ENCODE data around the gene PDZD2. TPM values are rescaled to one million over a fixed set of nuclear protein-coding genes. Genes with fewer than 3 reads are reported as not detected.

PDZD2 gene
- total and polyA plus RNA-seq, 2 donors (not counting 3 experiments of a cell fraction or from before 2014, with no cell fraction given) = 0.66 to 6.9 TPM

DNA sequence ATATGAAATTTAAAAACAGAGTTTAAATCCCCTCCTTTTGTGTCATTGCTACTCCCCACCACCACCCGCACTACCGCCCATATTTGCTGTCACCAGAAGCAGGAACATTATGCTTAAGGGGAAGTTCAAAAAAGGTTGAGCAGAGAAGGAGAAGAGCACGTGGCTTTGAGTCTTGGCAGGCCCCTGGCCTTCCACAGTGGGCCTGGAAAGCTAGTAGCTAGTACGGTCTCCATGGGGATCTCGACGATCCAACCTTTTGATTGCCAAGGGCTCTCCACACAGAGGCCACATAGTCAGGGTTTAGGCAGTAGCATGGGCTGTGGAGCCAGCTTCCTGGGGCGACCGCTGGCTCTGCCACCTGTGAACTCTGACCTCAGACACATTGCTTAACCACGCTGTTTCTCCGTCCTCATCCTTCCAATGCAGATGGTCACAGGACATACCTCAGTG lies 445.1 kb downstream of the PDZD2 start:
- Histone ChIP-seq H3K27me3 (ENCODE audit: control insufficient read depth in 2 of 2, insufficient read depth in 2 of 2, low read length in 2 of 2) (no peaks in the 10 kb centered on the region), H3K79me2 (ENCODE audit: control insufficient read depth, insufficient read depth, low read length) (no peaks in the 10 kb centered on the region), H3K9ac (replicated peaks; ENCODE audit: extremely low read depth, insufficient read depth, low read length) (no peak overlapping the region), H3K9me1 (replicated peaks; ENCODE audit: control insufficient read depth, extremely low read depth, insufficient read depth, low read length) (no peaks in the 10 kb centered on the region), H4K20me1 (replicated peaks; ENCODE audit: control insufficient read depth, extremely low read depth, insufficient read depth, low read length) (no peaks in the 10 kb centered on the region), H3K27ac (ENCODE audit: insufficient read depth, low read depth, low read length) (no peak overlapping the region), H3K9me3 (replicated peaks; ENCODE audit: control insufficient read depth, insufficient read depth, low read length) (no peaks in the 10 kb centered on the region), H2AFZ (ENCODE audit: low read depth, low read length) (no peak overlapping the region), H3K4me3 (replicated peaks in 1 of 3; ENCODE audit: insufficient read depth in 1 of 3, low read depth in 1 of 3, low read length in 3 of 3) (no peak overlapping the region), H3K4me1 (ENCODE audit: control insufficient read depth, extremely low read depth, insufficient read depth, low read length) (no peaks in the 10 kb centered on the region), H3K36me3 (ENCODE audit: control insufficient read depth in 2 of 2, extremely low read depth in 1 of 2, insufficient read depth in 2 of 2, low read length in 2 of 2) (no peaks in the 10 kb centered on the region), H3K4me2 (ENCODE audit: insufficient read depth, low read length) (no peak overlapping the region)
- ChIA-PET POLR2A (no interaction called here), CTCF (interaction anchor here (1.1 to 2.6 kb wide), 3 partner anchors 9 to 260 kb away, joined by 3 to 16 read pairs (median 6); no protein-coding TSS in a partner anchor)
- intact Hi-C loops (cut with micrococcal nuclease) (no loop called here), dilution Hi-C loops (cut with MboI; ENCODE audit: extremely low pct_ligation_motif_present, low sequenced_read_pairs) (no loop called here)
- DNase-seq (ENCODE audit: low read depth, low spot score) (no peak), FAIRE-seq (no peak)
- no TSS peak for BruUV-seq (replicated peaks)
- TF ChIP-seq GATA2 (IDR thresholded peaks at IDR 0.05; ENCODE audit: insufficient read depth, insufficient read length, low read depth, low read length) (no peak), POLR2AphosphoS5 (IDR thresholded peaks at IDR 0.05; ENCODE audit: insufficient read depth, low read depth, low read length) (no peak), FOS (IDR thresholded peaks at IDR 0.05; ENCODE audit: borderline replicate concordance, insufficient read depth, low read length) (no peak), MYC (IDR thresholded peaks at IDR 0.05; ENCODE audit: low read depth, low read length) (no peak), POLR2A (IDR thresholded peaks at IDR 0.05; ENCODE audit: low read depth, low read length) (no peak), EZH2 (IDR thresholded peaks at IDR 0.05; ENCODE audit: borderline replicate concordance, low read depth, low read length, severe bottlenecking) (no peak), JUN (IDR thresholded peaks at IDR 0.05; ENCODE audit: borderline replicate concordance, insufficient read depth, insufficient read length, low read depth) (no peak)
- TF ChIP-seq, protein P1, sequence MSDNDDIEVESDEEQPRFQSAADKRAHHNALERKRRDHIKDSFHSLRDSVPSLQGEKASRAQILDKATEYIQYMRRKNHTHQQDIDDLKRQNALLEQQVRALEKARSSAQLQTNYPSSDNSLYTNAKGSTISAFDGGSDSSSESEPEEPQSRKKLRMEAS (IDR thresholded peaks at IDR 0.05; ENCODE audit: insufficient read depth, insufficient read length) = no peak
- TF ChIP-seq, protein P2, sequence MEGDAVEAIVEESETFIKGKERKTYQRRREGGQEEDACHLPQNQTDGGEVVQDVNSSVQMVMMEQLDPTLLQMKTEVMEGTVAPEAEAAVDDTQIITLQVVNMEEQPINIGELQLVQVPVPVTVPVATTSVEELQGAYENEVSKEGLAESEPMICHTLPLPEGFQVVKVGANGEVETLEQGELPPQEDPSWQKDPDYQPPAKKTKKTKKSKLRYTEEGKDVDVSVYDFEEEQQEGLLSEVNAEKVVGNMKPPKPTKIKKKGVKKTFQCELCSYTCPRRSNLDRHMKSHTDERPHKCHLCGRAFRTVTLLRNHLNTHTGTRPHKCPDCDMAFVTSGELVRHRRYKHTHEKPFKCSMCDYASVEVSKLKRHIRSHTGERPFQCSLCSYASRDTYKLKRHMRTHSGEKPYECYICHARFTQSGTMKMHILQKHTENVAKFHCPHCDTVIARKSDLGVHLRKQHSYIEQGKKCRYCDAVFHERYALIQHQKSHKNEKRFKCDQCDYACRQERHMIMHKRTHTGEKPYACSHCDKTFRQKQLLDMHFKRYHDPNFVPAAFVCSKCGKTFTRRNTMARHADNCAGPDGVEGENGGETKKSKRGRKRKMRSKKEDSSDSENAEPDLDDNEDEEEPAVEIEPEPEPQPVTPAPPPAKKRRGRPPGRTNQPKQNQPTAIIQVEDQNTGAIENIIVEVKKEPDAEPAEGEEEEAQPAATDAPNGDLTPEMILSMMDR (IDR thresholded peaks at IDR 0.05; ENCODE audit: extremely low read depth in 1 of 2, insufficient read depth in 1 of 2, low read depth in 1 of 2, low read length in 2 of 2) = no peak

All from endothelial cell of umbilical vein (primary cell).